ENCODE data around the gene HSD17B13. TPM values are rescaled to one million over a fixed set of nuclear protein-coding genes. Genes with fewer than 3 reads are reported as not detected.

HSD17B13 gene
- total and polyA plus RNA-seq, 2 experiments from 2014 or later: 0.18 TPM; not detected in 1

- Histone ChIP-seq H3K4me1 (ENCODE audit: low read depth) (no peaks in the 10 kb centered on the region), H3K36me3 (no peaks in the 10 kb centered on the region), H3K27me3 (no peaks in the 10 kb centered on the region), H3K4me3 (no peak overlapping the region), H3K9me3 (ENCODE audit: low read depth) (no peaks in the 10 kb centered on the region), H3K27ac (no peak overlapping the region)
- no peak for DNase-seq (ENCODE audit: low read depth in 1 of 2, low spot score in 1 of 2)
- no peak for TF ChIP-seq CTCF (IDR thresholded peaks at IDR 0.05; ENCODE audit: low read depth, low read length)
Observed at GRCh38 chr4:87262886-87263285, 59.8 kb downstream of the HSD17B13 start.

- Histone ChIP-seq H3K36me3 (no peaks in the 10 kb centered on the region), H3K4me3 (no peak overlapping the region), H3K27me3 (no peaks in the 10 kb centered on the region), H3K4me1 (ENCODE audit: low read depth) (no peaks in the 10 kb centered on the region), H3K9me3 (ENCODE audit: low read depth) (no peaks in the 10 kb centered on the region), H3K27ac (no peak overlapping the region)
- no peak for TF ChIP-seq CTCF (IDR thresholded peaks at IDR 0.05; ENCODE audit: low read depth, low read length)
- no peak for DNase-seq (ENCODE audit: low read depth in 1 of 2, low spot score in 1 of 2)
Observed at GRCh38 chr4:87260477-87260876, 62.2 kb downstream of the HSD17B13 start.

DNA sequence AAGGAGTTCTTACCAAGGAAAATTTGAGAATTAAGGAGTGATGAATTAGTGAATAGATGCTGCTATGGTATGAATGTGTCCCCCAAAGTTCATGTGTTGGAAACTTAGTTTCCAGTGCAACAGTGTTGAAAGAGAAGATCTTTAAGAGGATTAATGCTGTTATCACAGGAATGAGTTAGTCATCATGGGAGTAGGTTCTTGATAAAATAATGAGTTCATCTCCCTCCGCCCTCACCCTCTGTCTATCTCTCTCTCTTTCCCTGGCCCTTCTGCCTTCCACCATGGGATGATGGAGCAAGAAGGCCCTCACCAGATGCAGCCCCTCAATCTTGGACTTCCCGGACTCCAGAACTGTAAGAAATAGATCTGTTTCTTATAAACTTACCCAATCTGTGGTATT lies 64.0 kb downstream of the HSD17B13 start:
- DNase-seq (ENCODE audit: low read depth in 1 of 2, low spot score in 1 of 2): no peak
- Histone ChIP-seq H3K27me3 (no peaks in the 10 kb centered on the region), H3K4me1 (ENCODE audit: low read depth) (no peaks in the 10 kb centered on the region), H3K4me3 (no peak overlapping the region), H3K36me3 (no peaks in the 10 kb centered on the region), H3K27ac (no peak overlapping the region), H3K9me3 (ENCODE audit: low read depth) (no peaks in the 10 kb centered on the region)
- TF ChIP-seq CTCF (IDR thresholded peaks at IDR 0.05; ENCODE audit: low read depth, low read length): no peak

- TF ChIP-seq CTCF (IDR thresholded peaks at IDR 0.05; ENCODE audit: low read depth, low read length): no peak
- no peak for DNase-seq (ENCODE audit: low read depth in 1 of 2, low spot score in 1 of 2)
Observed at GRCh38 chr4:87257523-87257922, 65.2 kb downstream of the HSD17B13 start.

DNA sequence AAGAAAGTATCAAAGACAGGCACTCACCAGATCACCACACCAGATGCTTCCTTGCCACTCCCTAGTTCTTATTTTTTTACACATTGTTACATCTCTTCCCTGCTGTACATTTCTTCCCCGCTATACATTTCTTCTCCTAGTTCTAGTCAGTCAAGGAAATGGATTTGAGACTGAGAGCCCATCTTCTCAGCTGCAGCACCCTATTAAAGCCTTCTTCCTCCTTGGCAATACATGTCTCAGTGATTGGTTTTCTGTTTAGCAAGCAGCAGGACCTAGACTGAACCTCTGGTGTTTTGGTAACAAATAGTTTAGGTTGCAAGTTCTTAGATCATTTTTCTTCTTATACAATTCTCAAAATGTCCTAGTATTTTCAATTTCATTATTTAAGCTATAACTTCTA lies 66.9 kb downstream of the HSD17B13 start:
- H3K9me3 ChIP-seq (ENCODE audit: low read depth): no peaks in the 10 kb centered on the region
- no peaks in the 10 kb centered on the region for H3K4me1 ChIP-seq (ENCODE audit: low read depth)
- H3K27ac ChIP-seq: no peak overlapping the region
- no peak overlapping the region for H3K4me3 ChIP-seq
- no peak for DNase-seq (ENCODE audit: low read depth in 1 of 2, low spot score in 1 of 2)
- TF ChIP-seq CTCF (IDR thresholded peaks at IDR 0.05; ENCODE audit: low read depth, low read length): no peak
- H3K36me3 ChIP-seq: no peaks in the 10 kb centered on the region
- no peaks in the 10 kb centered on the region for H3K27me3 ChIP-seq

More at GRCh38 chr4:87257523-87257922, 65.2 kb downstream of the HSD17B13 start:
- Histone ChIP-seq H3K4me1 (ENCODE audit: low read depth) (no peaks in the 10 kb centered on the region), H3K4me3 (no peak overlapping the region), H3K9me3 (ENCODE audit: low read depth) (no peaks in the 10 kb centered on the region), H3K36me3 (no peaks in the 10 kb centered on the region), H3K27ac (no peak overlapping the region), H3K27me3 (no peaks in the 10 kb centered on the region)

Other genes starting within 250 kb of the HSD17B13 start
- 3.8 and 8.0 TPM in 2 replicates for gene KLHL8, start 102.3 kb downstream of the HSD17B13 start, total RNA-seq
- gene KLHL8, start 102.3 kb downstream of the HSD17B13 start, polyA plus RNA-seq: 5.4 and 12.9 TPM in 2 replicates
- 10.1 and 18.9 TPM in 2 replicates for gene HSD17B11, start 68.3 kb upstream of the HSD17B13 start, total RNA-seq
- 17.4 and 22.5 TPM in 2 replicates for gene HSD17B11, start 68.3 kb upstream of the HSD17B13 start, polyA plus RNA-seq
- gene NUDT9, start 99.7 kb upstream of the HSD17B13 start, total RNA-seq: 17.4 and 21.8 TPM in 2 replicates
- gene NUDT9, start 99.7 kb upstream of the HSD17B13 start, polyA plus RNA-seq: 30.6 and 41.6 TPM in 2 replicates
- 0.11 TPM in 1 of 2 replicates, not detected in the other for gene SPARCL1, start 206.5 kb upstream of the HSD17B13 start, total RNA-seq
- gene SPARCL1, start 206.5 kb upstream of the HSD17B13 start, polyA plus RNA-seq: not detected in 2 replicates